Astrocyte of the cerebellum (primary cell): ENCODE measurements around the gene YPEL5.

Experiments
- DNase-seq: peaks from one replicate; pipeline ENCODE4 v3.0.0-alpha.2; 2011; ENCODE audit warnings: low read depth
- H3K4me3 ChIP-seq: 2 replicates; pipeline ENCODE4 v1.5.1; 2011; ENCODE audit warnings: mild to moderate bottlenecking, low read depth, low read length, moderate library complexity
- CTCF ChIP-seq: IDR thresholded peaks from 2 replicates; pipeline ENCODE4 v1.5.1; 2012; ENCODE audit warnings: low read length, low read depth, moderate library complexity, mild to moderate bottlenecking; ENCODE audit errors: missing control alignments
- in situ Hi-C: cut with HindIII; loops from 2 replicates; pipeline ENCODE4 v1.10.0; 2017; ENCODE audit warnings: low sequenced_read_pairs

YPEL5 gene

GRCh38 chr2:30115141-30115980 is 31.4 kb upstream of the YPEL5 start:
- TF ChIP-seq CTCF, result peak; percentile 99
- H3K4me3 ChIP-seq, result no peak overlapping the region
- in situ Hi-C loops, result no loop called here

GRCh38 chr2:30115981-30116285 is 30.9 kb upstream of the YPEL5 start:
- no peak for TF ChIP-seq CTCF
- no peak for DNase-seq
- in situ Hi-C loops, result no loop called here
- H3K4me3 ChIP-seq, result no peak overlapping the region

More at GRCh38 chr2:30115141-30115980, 31.4 kb upstream of the YPEL5 start:
- DNase-seq, result peak; percentile 75

- in situ Hi-C loops, result no loop called here
- DNase-seq, result no peak
- H3K4me3 ChIP-seq, result no peak overlapping the region
- TF ChIP-seq CTCF, result no peak
These were observed 24.4 kb upstream of the YPEL5 start for GRCh38 chr2:30122362-30122761.

GRCh38 chr2:30127016-30127893 is 19.6 kb upstream of the YPEL5 start:
- no peak for TF ChIP-seq CTCF
- H3K4me3 ChIP-seq, result no peak overlapping the region
- DNase-seq, result no peak
- in situ Hi-C loops, result no loop called here

- DNase-seq, result no peak
- no peak for TF ChIP-seq CTCF
- in situ Hi-C loops, result no loop called here
- H3K4me3 ChIP-seq, result no peak overlapping the region
These were observed 12.2 kb upstream of the YPEL5 start for GRCh38 chr2:30134582-30134981.

- no peak for TF ChIP-seq CTCF
- in situ Hi-C loops, result no loop called here
- no peak for DNase-seq
- no peak overlapping the region for H3K4me3 ChIP-seq
These were observed 11.3 kb upstream of the YPEL5 start for GRCh38 chr2:30135541-30135940.
